Mesendoderm (in vitro differentiated cells): ENCODE measurements around the gene RDX.
"Not testable (repeated sequence)": the region's sequence is repeated elsewhere in the genome, so short reads cannot be mapped to it uniquely, and the experiment has no call there.

Experiments used
- DNase-seq: peaks from one replicate; pipeline ENCODE4 v3.0.0; 2013
- H2AK5ac ChIP-seq: 2 replicates; pipeline ENCODE4 v1.6.1; 2013; ENCODE audit warnings: low read length, inconsistent platforms
- H2BK120ac ChIP-seq: 2 replicates; pipeline ENCODE4 v1.6.1; 2013; ENCODE audit warnings: low read depth, mild to moderate bottlenecking, low read length, moderate library complexity, mixed read lengths
- H2BK15ac ChIP-seq: replicated peaks from 2 replicates; pipeline ENCODE4 v1.6.1; 2013; ENCODE audit warnings: low read depth, mild to moderate bottlenecking, moderate library complexity
- H2BK5ac ChIP-seq: 2 replicates; pipeline ENCODE4 v1.6.1; 2013; ENCODE audit warnings: low read length, inconsistent platforms
- H3K18ac ChIP-seq: 2 replicates; pipeline ENCODE4 v1.6.1; 2013; ENCODE audit warnings: mild to moderate bottlenecking, low read length, mixed read lengths
- H3K23ac ChIP-seq: one replicate; pipeline ENCODE4 v1.6.1; 2013; ENCODE audit warnings: low read length
- H3K27ac ChIP-seq: 2 replicates; pipeline ENCODE4 v1.5.1; 2013; ENCODE audit warnings: low read depth, mild to moderate bottlenecking, inconsistent platforms, low read length, moderate library complexity
- H3K27me3 ChIP-seq: 2 replicates; pipeline ENCODE4 v1.6.1; 2013; ENCODE audit warnings: low read length, control low read depth, mild to moderate bottlenecking, inconsistent platforms; ENCODE audit not compliant: insufficient read depth, poor library complexity
- H3K36me3 ChIP-seq: 2 replicates; pipeline ENCODE4 v1.6.1; 2013; ENCODE audit warnings: low read length, inconsistent platforms; ENCODE audit not compliant: control insufficient read depth, insufficient read depth
- H3K4ac ChIP-seq: one replicate; pipeline ENCODE4 v1.6.1; 2013; ENCODE audit warnings: low read depth, mild to moderate bottlenecking, low read length, moderate library complexity
- H3K4me1 ChIP-seq: 2 replicates; pipeline ENCODE4 v1.6.1; 2013; ENCODE audit warnings: low read depth, low read length, inconsistent platforms; ENCODE audit not compliant: control insufficient read depth
- H3K4me2 ChIP-seq: 2 replicates; pipeline ENCODE4 v1.6.1; 2013; ENCODE audit warnings: low read length
- H3K4me3 ChIP-seq: 2 replicates; pipeline ENCODE4 v1.5.1; 2013; ENCODE audit warnings: mild to moderate bottlenecking, low read length
- H3K56ac ChIP-seq: one replicate; pipeline ENCODE4 v1.6.1; 2013; ENCODE audit warnings: low read length
- H3K79me1 ChIP-seq: 2 replicates; pipeline ENCODE4 v1.6.1; 2013; ENCODE audit warnings: low read length, inconsistent platforms
- H3K79me2 ChIP-seq: 2 replicates; pipeline ENCODE4 v1.6.1; 2013; ENCODE audit warnings: mild to moderate bottlenecking, low read length; ENCODE audit not compliant: control insufficient read depth, insufficient read depth
- H3K9ac ChIP-seq: 2 replicates; pipeline ENCODE4 v1.6.1; 2013; ENCODE audit warnings: low read length, inconsistent platforms
- H4K5ac ChIP-seq: one replicate; pipeline ENCODE4 v1.6.1; 2013; ENCODE audit warnings: low read length
- H4K8ac ChIP-seq: one replicate; pipeline ENCODE4 v1.6.1; 2013; ENCODE audit warnings: low read depth, mild to moderate bottlenecking, control low read depth, low read length, moderate library complexity
- WGBS: extraction: QIAGEN DNeasy Blood & Tissue Kit; methylation state at CpG from one replicate; pipeline ENCODE4 v1.1.7; 2013; ENCODE audit warnings: low lambda C conversion rate, missing lambda C conversion rate; ENCODE audit not compliant: insufficient coverage; ENCODE audit errors: extremely low coverage; 5-methylcytosine and 5-hydroxymethylcytosine counted together

RDX gene

DNA sequence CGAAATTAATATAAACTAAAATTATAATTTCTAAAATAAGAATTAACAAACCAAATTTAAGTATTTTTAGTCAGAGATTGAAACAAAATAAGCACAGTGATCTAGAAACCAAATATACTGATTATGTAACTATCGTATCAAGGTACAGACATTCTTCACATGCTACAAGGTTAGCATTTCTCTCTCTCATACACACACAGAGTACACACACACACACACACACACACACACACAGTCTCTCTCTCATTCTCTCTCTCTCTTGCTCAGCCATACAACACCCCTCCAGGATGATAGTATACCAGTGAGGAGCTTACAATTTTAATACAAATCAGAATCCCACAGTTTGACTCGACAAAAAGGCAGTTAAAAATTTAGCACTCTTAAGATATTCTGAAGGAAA, 66.0 kb downstream of the RDX start:
- Histone ChIP-seq H3K9ac (no peak overlapping the region), H3K27ac (no peak overlapping the region), H3K56ac (no peak overlapping the region), H2BK120ac (no peak overlapping the region), H3K4ac (no peak overlapping the region), H3K18ac (no peak overlapping the region), H3K4me3 (no peak overlapping the region), H2AK5ac (no peak overlapping the region), H3K23ac (no peak overlapping the region), H3K4me2 (no peak overlapping the region), H3K36me3 (peaks cover 7% of the 10 kb centered on the region), H3K79me2 (no peaks in the 10 kb centered on the region), H2BK15ac (no peak overlapping the region), H3K4me1 (no peaks in the 10 kb centered on the region), H2BK5ac (no peak overlapping the region), H3K27me3 (no peaks in the 10 kb centered on the region), H4K8ac (no peak overlapping the region), H3K79me1 (no peaks in the 10 kb centered on the region), H4K5ac (no peak overlapping the region)
- DNase-seq, result no peak
- 100% methylated on average over 1 of the region's 3 CpGs for WGBS

DNA sequence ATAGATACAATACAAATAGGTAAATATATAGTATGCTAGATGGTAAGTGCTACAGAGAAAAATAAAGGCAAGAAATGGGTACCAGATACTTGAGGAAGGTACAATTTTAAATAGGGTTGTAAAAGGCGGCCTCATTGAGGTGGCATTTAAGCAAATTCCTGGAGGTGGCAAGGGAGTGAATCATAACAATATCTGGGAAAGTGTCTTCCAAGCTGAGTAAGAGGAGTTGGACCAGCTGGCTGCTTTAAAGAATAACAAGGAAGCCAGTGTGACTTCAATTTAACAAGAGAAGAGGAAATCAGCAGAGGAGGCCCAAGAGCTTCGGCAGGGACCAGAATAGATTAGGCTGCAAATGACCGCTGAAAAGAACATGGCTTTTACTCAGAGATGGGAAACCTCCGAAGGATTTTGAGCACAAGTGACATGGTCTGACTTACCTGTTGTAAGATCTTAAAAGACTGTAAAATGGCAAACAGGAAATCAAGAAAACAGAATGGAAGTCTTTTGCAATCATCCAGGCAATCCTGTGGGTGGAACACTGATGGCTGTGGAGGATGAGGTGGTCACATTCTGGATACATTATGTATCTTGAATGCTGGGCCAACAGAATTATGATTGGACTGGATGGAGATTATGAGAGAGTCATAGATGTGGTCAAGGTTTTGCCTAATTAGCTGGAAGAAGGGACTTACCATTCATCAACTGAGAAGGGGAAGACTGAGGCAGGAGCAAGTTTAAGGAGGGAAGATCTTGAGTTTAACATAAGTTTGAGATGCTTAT, 77.2 kb downstream of the RDX start:
- no peak for DNase-seq
- H3K79me1 ChIP-seq, result no peaks in the 10 kb centered on the region

DNA sequence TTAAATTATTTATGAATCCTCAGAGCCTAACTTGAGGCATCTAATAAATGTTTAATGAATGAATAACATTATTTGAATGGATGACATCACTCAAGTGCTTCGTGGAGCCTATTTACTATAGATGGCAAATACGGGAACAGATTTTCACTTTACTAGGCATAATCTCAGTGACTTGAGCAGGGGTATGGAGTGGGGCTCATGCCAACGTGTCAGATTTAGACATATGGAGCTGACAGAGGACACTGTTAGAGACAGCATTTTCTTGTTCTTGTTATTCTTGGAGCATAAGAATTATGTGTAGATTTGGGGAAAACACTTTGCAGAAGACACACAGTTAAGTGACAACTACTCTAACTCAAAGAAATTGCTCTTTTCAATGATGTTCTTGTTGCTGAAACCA, 78.5 kb downstream of the RDX start:
- no peak overlapping the region for H2BK15ac ChIP-seq
- H4K8ac ChIP-seq, result no peak overlapping the region
- no peak overlapping the region for H3K4me2 ChIP-seq
- no peak overlapping the region for H2BK120ac ChIP-seq
- H3K56ac ChIP-seq, result no peak overlapping the region
- no peak overlapping the region for H3K9ac ChIP-seq
- no peak overlapping the region for H4K5ac ChIP-seq
- no peak overlapping the region for H3K18ac ChIP-seq
- no peak overlapping the region for H3K4ac ChIP-seq
- no peaks in the 10 kb centered on the region for H3K27me3 ChIP-seq
- WGBS, result no CpG with 5 or more reads among the region's 3 CpGs
- no peak overlapping the region for H2AK5ac ChIP-seq
- H3K79me2 ChIP-seq, result no peaks in the 10 kb centered on the region
- H3K23ac ChIP-seq, result no peak overlapping the region
- H2BK5ac ChIP-seq, result no peak overlapping the region
- no peaks in the 10 kb centered on the region for H3K36me3 ChIP-seq
- H3K27ac ChIP-seq, result no peak overlapping the region
- DNase-seq, result no peak
- H3K79me1 ChIP-seq, result no peaks in the 10 kb centered on the region
- no peak overlapping the region for H3K4me3 ChIP-seq
- no peaks in the 10 kb centered on the region for H3K4me1 ChIP-seq

More for the DNA sequence above, 77.2 kb downstream of the RDX start:
- no peak overlapping the region for H4K5ac ChIP-seq
- no peak overlapping the region for H3K4me3 ChIP-seq
- H3K27ac ChIP-seq, result no peak overlapping the region
- H4K8ac ChIP-seq, result peak overlapping the region; percentile 89
- H3K56ac ChIP-seq, result no peak overlapping the region
- no peaks in the 10 kb centered on the region for H3K27me3 ChIP-seq
- no peak overlapping the region for H3K4ac ChIP-seq
- no peak overlapping the region for H2BK5ac ChIP-seq
- H2BK120ac ChIP-seq, result no peak overlapping the region
- H2BK15ac ChIP-seq, result no peak overlapping the region
- H3K4me2 ChIP-seq, result no peak overlapping the region
- H3K79me2 ChIP-seq, result no peaks in the 10 kb centered on the region
- whole genome bisulfite sequencing, result no CpG with 5 or more reads among the region's 4 CpGs
- no peaks in the 10 kb centered on the region for H3K36me3 ChIP-seq
- no peaks in the 10 kb centered on the region for H3K4me1 ChIP-seq
- no peak overlapping the region for H3K9ac ChIP-seq
- no peak overlapping the region for H2AK5ac ChIP-seq
- no peak overlapping the region for H3K18ac ChIP-seq
- H3K23ac ChIP-seq, result no peak overlapping the region

DNA sequence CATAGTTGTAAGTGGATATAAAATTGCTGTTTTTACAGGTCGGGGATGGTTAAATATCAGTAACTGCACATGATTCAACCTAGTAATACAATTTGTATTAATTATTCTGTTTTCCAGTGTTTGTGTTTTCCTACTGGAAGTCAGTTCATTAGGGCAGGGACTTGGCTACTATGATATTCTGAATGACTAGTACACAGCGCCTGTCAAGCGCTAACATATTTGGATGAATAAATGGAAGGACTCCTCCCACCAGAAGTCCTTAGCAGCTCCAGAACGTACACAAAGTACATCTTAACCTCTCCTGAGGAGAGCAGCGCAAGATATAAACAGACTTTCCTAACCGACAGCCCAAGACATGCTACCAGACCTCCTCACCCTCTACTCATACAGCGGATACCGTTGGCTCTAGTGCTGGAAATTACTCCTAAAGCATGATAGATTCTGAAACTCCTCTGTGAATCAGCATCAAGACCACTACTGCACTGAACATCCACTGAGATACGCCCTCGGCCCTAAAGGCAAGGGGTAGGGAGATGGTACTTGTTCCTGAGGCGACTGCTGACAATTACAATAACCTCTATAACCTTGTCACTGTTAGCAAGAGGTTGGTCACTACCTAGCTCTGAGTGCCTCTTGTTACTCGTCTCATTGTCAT, 79.1 kb downstream of the RDX start:
- no peak overlapping the region for H2BK120ac ChIP-seq
- H3K27ac ChIP-seq, result no peak overlapping the region
- no peak overlapping the region for H3K23ac ChIP-seq
- H3K56ac ChIP-seq, result no peak overlapping the region
- H3K79me1 ChIP-seq, result no peaks in the 10 kb centered on the region
- DNase-seq, result no peak
- no peak overlapping the region for H2BK5ac ChIP-seq
- no peaks in the 10 kb centered on the region for H3K36me3 ChIP-seq
- no peaks in the 10 kb centered on the region for H3K27me3 ChIP-seq
- no peak overlapping the region for H2AK5ac ChIP-seq
- H4K5ac ChIP-seq, result no peak overlapping the region
- no peaks in the 10 kb centered on the region for H3K79me2 ChIP-seq
- no peak overlapping the region for H4K8ac ChIP-seq
- H3K4ac ChIP-seq, result no peak overlapping the region
- no peaks in the 10 kb centered on the region for H3K4me1 ChIP-seq
- no CpG with 5 or more reads among the region's 12 CpGs for WGBS
- no peak overlapping the region for H3K4me3 ChIP-seq
- no peak overlapping the region for H2BK15ac ChIP-seq
- no peak overlapping the region for H3K9ac ChIP-seq
- no peak overlapping the region for H3K18ac ChIP-seq
- H3K4me2 ChIP-seq, result no peak overlapping the region

DNA sequence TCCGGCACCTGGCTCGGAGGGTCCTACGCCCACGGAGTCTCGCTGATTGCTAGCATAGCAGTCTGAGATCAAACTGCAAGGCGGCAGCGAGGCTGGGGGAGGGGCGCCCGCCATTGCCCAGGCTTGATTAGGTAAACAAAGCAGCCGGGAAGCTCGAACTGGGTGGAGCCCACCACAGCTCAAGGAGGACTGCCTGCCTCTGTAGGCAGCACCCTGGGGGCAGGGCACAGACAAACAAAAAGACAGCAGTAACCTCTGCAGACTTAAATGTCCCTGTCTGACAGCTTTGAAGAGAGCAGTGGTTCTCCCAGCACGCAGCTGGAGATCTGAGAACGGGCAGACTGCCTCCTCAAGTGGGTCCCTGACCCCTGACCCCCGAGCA, 87.1 kb downstream of the RDX start:
- not testable (repeated sequence) for H3K36me3 ChIP-seq, H3K9ac ChIP-seq, H3K4me3 ChIP-seq

More for the DNA sequence above, 87.1 kb downstream of the RDX start:
- H4K5ac ChIP-seq, H2BK120ac ChIP-seq, H3K27ac ChIP-seq, H3K79me1 ChIP-seq, H2BK15ac ChIP-seq, H4K8ac ChIP-seq, H3K4me2 ChIP-seq, H2AK5ac ChIP-seq, H3K23ac ChIP-seq, DNase-seq, H3K4me1 ChIP-seq, H3K18ac ChIP-seq, H3K79me2 ChIP-seq, H2BK5ac ChIP-seq, H3K56ac ChIP-seq, H3K27me3 ChIP-seq, H3K4ac ChIP-seq: not testable (repeated sequence)
- WGBS, result no CpG with 5 or more reads among the region's 14 CpGs
